HCT116 (cell line): ENCODE measurements around the gene KCNJ10. TPM values are rescaled to one million over a fixed set of nuclear protein-coding genes. Genes with fewer than 3 reads are reported as not detected.

ENCODE experiments used
- ATAC-seq: fragments of 200-7000 bp; cut with Tn5 transposase; 2 replicates; pipeline ENCODE4 v1.9.1; 2020; ENCODE audit warnings: mild to moderate bottlenecking, moderate library complexity
- BruUV-seq: library from RNA; stranded (reverse); fragments of 400-500 nt; replicated peaks from 2 replicates; lab custom pipeline; 2021; lab: Mats Ljungman, UMichigan
- CTCF ChIA-PET: fragments of 300-600 bp; sonication (Branson Sonifier 250); formaldehyde crosslinking; loops from one replicate; lab custom pipeline; 2021; ENCODE audit warnings: antibody characterized with exemption; lab: Charles Lee
- POLR2A ChIA-PET: fragments of 300-600, 350-600 bp; sonication (Branson Sonifier 250); formaldehyde crosslinking; loops from one replicate; lab custom pipeline; 2021; ENCODE audit warnings: antibody characterized with exemption; lab: Charles Lee
- RAD21 ChIA-PET, 2 experiments: fragments of 300-600 bp; sonication (Branson Sonifier 250); formaldehyde crosslinking; loops; one replicate each; lab custom pipeline; 2023; ENCODE audit warnings: low total read pairs in 2 of 2; ENCODE audit not compliant: uncharacterized antibody in 2 of 2, unreplicated experiment in 2 of 2, low non-redundant PET in 1 of 2; lab: Charles Lee
- DNase-seq: peaks from one replicate; pipeline ENCODE4 v3.0.0-alpha.2; 2010; ENCODE audit warnings: low read depth, low spot score
- H2AFZ ChIP-seq: fragments of 200-600 bp; shearing (Covaris generic), sonication (generic); 2 replicates; pipeline ENCODE4 v1.6.1; 2017; ENCODE audit warnings: low read depth, mixed run types, mixed read lengths, antibody characterized with exemption, low read length; ENCODE audit not compliant: poor library complexity, severe bottlenecking
- H3K27ac ChIP-seq: 2 replicates; pipeline ENCODE4 v1.5.1; 2012; ENCODE audit warnings: low read depth, low read length
- H3K27me3 ChIP-seq: fragments of 200-600 bp; sonication (generic); 2 replicates; pipeline ENCODE4 v1.6.1; 2016; ENCODE audit warnings: mixed run types, low read length, mixed read lengths; ENCODE audit not compliant: insufficient read depth
- H3K36me3 ChIP-seq, 2 experiments: fragments of 200-500 bp in 1 of 2; fragments of 200-600 bp in 1 of 2; sonication (Bioruptor generic) in 1 of 2; sonication (generic) in 1 of 2; 2 replicates each; pipeline versions ENCODE4 v1.5.1 to v1.6.1; 2014 to 2016; ENCODE audit warnings: low read length in 2 of 2, inconsistent platforms in 1 of 2, mixed read lengths in 1 of 2, mixed run types in 1 of 2; ENCODE audit not compliant: insufficient read depth in 2 of 2, control insufficient read depth in 1 of 2
- H3K4me1 ChIP-seq, 2 experiments: fragments of 200-600 bp in 1 of 2; sonication (generic) in 1 of 2; 2 replicates each; pipeline versions ENCODE4 v1.5.1 to v1.6.1; 2012 to 2017; ENCODE audit warnings: low read length in 2 of 2, inconsistent platforms in 1 of 2, mild to moderate bottlenecking in 1 of 2, mixed read lengths in 1 of 2, mixed run types in 1 of 2, moderate library complexity in 1 of 2; ENCODE audit not compliant: insufficient read depth in 2 of 2, control insufficient read depth in 1 of 2
- H3K4me2 ChIP-seq: fragments of 200-600 bp; sonication (generic); 2 replicates; pipeline ENCODE4 v1.6.1; 2017; ENCODE audit warnings: mixed run types, low read length, mixed read lengths
- H3K4me3 ChIP-seq, 2 experiments: fragments of 200-600 bp in 1 of 2; sonication (generic) in 1 of 2; replicated peaks in 1 of 2; 2 replicates each; pipeline ENCODE4 v1.5.1; 2011 to 2016; ENCODE audit warnings: low read length in 2 of 2, control low read depth in 1 of 2, low read depth in 1 of 2, mild to moderate bottlenecking in 1 of 2, mixed read lengths in 1 of 2, mixed run types in 1 of 2
- H3K79me2 ChIP-seq: fragments of 200-600 bp; sonication (generic); 2 replicates; pipeline ENCODE4 v1.6.1; 2017; ENCODE audit warnings: mild to moderate bottlenecking, mixed run types, low read length, moderate library complexity, mixed read lengths; ENCODE audit not compliant: insufficient read depth
- H3K9ac ChIP-seq: fragments of 200-600 bp; sonication (generic); 2 replicates; pipeline ENCODE4 v1.6.1; 2016; ENCODE audit warnings: low read length, mixed read lengths
- H3K9me2 ChIP-seq: fragments of 200-600 bp; sonication (generic), shearing (Covaris generic); 2 replicates; pipeline ENCODE4 v1.6.1; 2017; ENCODE audit warnings: mixed run types, mild to moderate bottlenecking, moderate library complexity; ENCODE audit not compliant: insufficient read depth
- H3K9me3 ChIP-seq, 2 experiments: fragments of 200-500 bp in 1 of 2; fragments of 200-600 bp in 1 of 2; sonication (Bioruptor generic) in 1 of 2; sonication (generic) in 1 of 2; 2 replicates each; pipeline ENCODE4 v1.6.1; 2014 to 2017; ENCODE audit warnings: low read length in 2 of 2, mixed read lengths in 2 of 2, inconsistent platforms in 1 of 2, low read depth in 1 of 2, mild to moderate bottlenecking in 1 of 2, mixed run types in 1 of 2, moderate library complexity in 1 of 2; ENCODE audit not compliant: control insufficient read depth in 1 of 2, insufficient read depth in 1 of 2
- H4K20me1 ChIP-seq: fragments of 200-600 bp; sonication (generic), shearing (Covaris generic); 2 replicates; pipeline ENCODE4 v1.6.1; 2017; ENCODE audit warnings: mixed run types, mild to moderate bottlenecking, moderate library complexity; ENCODE audit not compliant: insufficient read depth
- CBX3 ChIP-seq: IDR thresholded peaks from 2 replicates; pipeline ENCODE4 v1.6.1; 2012; ENCODE audit warnings: low read depth
- EGR1 ChIP-seq: IDR thresholded peaks from 2 replicates; pipeline ENCODE4 v1.6.1; 2012; ENCODE audit warnings: low read depth
- ELF1 ChIP-seq: IDR thresholded peaks from 2 replicates; pipeline ENCODE4 v1.6.1; 2012; ENCODE audit warnings: low read depth, borderline replicate concordance
- EZH2phosphoT487 ChIP-seq: fragments of 200-600 bp; IDR thresholded peaks from 2 replicates; pipeline ENCODE4 v1.6.1; 2018; ENCODE audit warnings: antibody characterized with exemption, borderline replicate concordance
- FOSL1 ChIP-seq: IDR thresholded peaks from 2 replicates; pipeline ENCODE4 v1.6.1; 2012; ENCODE audit warnings: low read depth
- JUND ChIP-seq: IDR thresholded peaks from 2 replicates; pipeline ENCODE4 v1.6.1; 2012
- MAX ChIP-seq: IDR thresholded peaks from 2 replicates; pipeline ENCODE4 v1.6.1; 2012
- POLR2A ChIP-seq: IDR thresholded peaks from 2 replicates; pipeline ENCODE4 v1.7.0; 2011; ENCODE audit warnings: borderline replicate concordance; ENCODE audit not compliant: insufficient read depth, insufficient read length; ENCODE audit errors: extremely low read depth
- POLR2AphosphoS5 ChIP-seq: IDR thresholded peaks from 2 replicates; pipeline ENCODE4 v1.6.1; 2011; ENCODE audit warnings: mild to moderate bottlenecking, low read depth, low read length, moderate library complexity
- SIN3A ChIP-seq: IDR thresholded peaks from 2 replicates; pipeline ENCODE4 v1.6.1; 2012; ENCODE audit warnings: low read depth
- SP1 ChIP-seq: IDR thresholded peaks from 2 replicates; pipeline ENCODE4 v1.6.1; 2012; ENCODE audit warnings: low read depth
- TCF7L2 ChIP-seq: IDR thresholded peaks from 2 replicates; pipeline ENCODE4 v1.7.0; 2011; ENCODE audit warnings: borderline replicate concordance, inconsistent platforms; ENCODE audit not compliant: insufficient read depth, insufficient read length; ENCODE audit errors: extremely low read depth
- YY1 ChIP-seq: IDR thresholded peaks from 2 replicates; pipeline ENCODE4 v1.6.1; 2011; ENCODE audit warnings: low read length, low read depth, moderate library complexity, mild to moderate bottlenecking; ENCODE audit not compliant: insufficient replicate concordance; ENCODE audit errors: extremely low read depth
- intact Hi-C: fragments of 100-400 bp; cut with micrococcal nuclease; formaldehyde crosslinking; loops from 2 replicates; pipeline ENCODE4 v1.10.0; 2022
- total RNA-seq: library from RNA; stranded (reverse); gene quantifications from one replicate; pipeline ENCODE4 v1.2.1, GENCODE V29; 2021; ENCODE audit not compliant: unreplicated experiment
- TF ChIP-seq, protein P1 (sequence below): IDR thresholded peaks from 2 replicates; pipeline ENCODE4 v1.6.1; 2011; ENCODE audit warnings: mild to moderate bottlenecking, low read length, moderate library complexity; ENCODE audit not compliant: insufficient replicate concordance; ENCODE audit errors: extremely low read depth
- TF ChIP-seq, protein P2 (sequence below): IDR thresholded peaks from 2 replicates; pipeline ENCODE4 v1.6.1; 2012

KCNJ10 gene
- total RNA-seq, 1 experiment from 2014 or later: 0.57 TPM

GRCh38 chr1:160070243-160071163 is 543 bp upstream of the KCNJ10 start:
- Histone ChIP-seq H3K36me3 (no peaks in the 10 kb centered on the region), H3K9me2 (no peaks in the 10 kb centered on the region), H3K9me3 (no peaks in the 10 kb centered on the region), H3K4me3 (peak overlapping the region; percentile 34 to 46), H3K27ac (no peak overlapping the region), H3K27me3 (no peaks in the 10 kb centered on the region), H4K20me1 (no peaks in the 10 kb centered on the region), H3K9ac (no peak overlapping the region), H2AFZ (no peak overlapping the region), H3K79me2 (no peaks in the 10 kb centered on the region), H3K4me2 (peak overlapping the region; percentile 71), H3K4me1 (peaks cover 0 to 13% of the 10 kb centered on the region in 2 experiments; a peak in 1 of 4 replicates)
- ChIA-PET RAD21 (no interaction called here), CTCF (interaction anchor here (0.7 to 1.1 kb wide), 2 partner anchors 8 to 12 kb away, joined by 3 to 5 read pairs; no protein-coding TSS in a partner anchor), POLR2A (interaction anchor here (0.6 kb wide), 1 partner anchor 9 kb away, joined by 3 read pairs; no protein-coding TSS in a partner anchor)
- no TSS peak for BruUV-seq
- DNase-seq: no peak
- intact Hi-C loops: no loop called here
- peak; percentile 95 for ATAC-seq
- no peak for TF ChIP-seq MAX
- no peak for TF ChIP-seq EZH2phosphoT487
- TF ChIP-seq TCF7L2: no peak
- TF ChIP-seq EGR1: no peak
- TF ChIP-seq, protein P1, sequence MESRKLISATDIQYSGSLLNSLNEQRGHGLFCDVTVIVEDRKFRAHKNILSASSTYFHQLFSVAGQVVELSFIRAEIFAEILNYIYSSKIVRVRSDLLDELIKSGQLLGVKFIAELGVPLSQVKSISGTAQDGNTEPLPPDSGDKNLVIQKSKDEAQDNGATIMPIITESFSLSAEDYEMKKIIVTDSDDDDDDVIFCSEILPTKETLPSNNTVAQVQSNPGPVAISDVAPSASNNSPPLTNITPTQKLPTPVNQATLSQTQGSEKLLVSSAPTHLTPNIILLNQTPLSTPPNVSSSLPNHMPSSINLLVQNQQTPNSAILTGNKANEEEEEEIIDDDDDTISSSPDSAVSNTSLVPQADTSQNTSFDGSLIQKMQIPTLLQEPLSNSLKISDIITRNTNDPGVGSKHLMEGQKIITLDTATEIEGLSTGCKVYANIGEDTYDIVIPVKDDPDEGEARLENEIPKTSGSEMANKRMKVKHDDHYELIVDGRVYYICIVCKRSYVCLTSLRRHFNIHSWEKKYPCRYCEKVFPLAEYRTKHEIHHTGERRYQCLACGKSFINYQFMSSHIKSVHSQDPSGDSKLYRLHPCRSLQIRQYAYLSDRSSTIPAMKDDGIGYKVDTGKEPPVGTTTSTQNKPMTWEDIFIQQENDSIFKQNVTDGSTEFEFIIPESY: no peak
- no peak for TF ChIP-seq FOSL1
- no peak for TF ChIP-seq POLR2A
- no peak for TF ChIP-seq SP1
- TF ChIP-seq ELF1: no peak
- no peak for TF ChIP-seq CBX3
- TF ChIP-seq JUND: no peak
- TF ChIP-seq YY1: no peak
- no peak for TF ChIP-seq SIN3A
- no peak for TF ChIP-seq POLR2AphosphoS5
- TF ChIP-seq, protein P2, sequence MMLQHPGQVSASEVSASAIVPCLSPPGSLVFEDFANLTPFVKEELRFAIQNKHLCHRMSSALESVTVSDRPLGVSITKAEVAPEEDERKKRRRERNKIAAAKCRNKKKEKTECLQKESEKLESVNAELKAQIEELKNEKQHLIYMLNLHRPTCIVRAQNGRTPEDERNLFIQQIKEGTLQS: no peak
